Inflammatory macrophage (primary cell): ENCODE results near the gene PRDM7.
A peak's percentile ranks its signal among the peaks of the same experiment; 100 is the strongest.
"Not testable (repeated sequence)": the region's sequence is repeated elsewhere in the genome, so short reads cannot be mapped to it uniquely, and the experiment has no call there.

Experiments
- DNase-seq, 2 donors: peaks; one replicate each; pipeline ENCODE4 v3.0.0-alpha.2; 2020 to 2022

Gene PRDM7

GRCh38 chr16:90011508-90011819 lies 65.7 kb downstream of the PRDM7 start:
- no peak for DNase-seq

- DNase-seq = no peak
Observed at GRCh38 chr16:90010676-90011507, 66.2 kb downstream of the PRDM7 start.

DNA sequence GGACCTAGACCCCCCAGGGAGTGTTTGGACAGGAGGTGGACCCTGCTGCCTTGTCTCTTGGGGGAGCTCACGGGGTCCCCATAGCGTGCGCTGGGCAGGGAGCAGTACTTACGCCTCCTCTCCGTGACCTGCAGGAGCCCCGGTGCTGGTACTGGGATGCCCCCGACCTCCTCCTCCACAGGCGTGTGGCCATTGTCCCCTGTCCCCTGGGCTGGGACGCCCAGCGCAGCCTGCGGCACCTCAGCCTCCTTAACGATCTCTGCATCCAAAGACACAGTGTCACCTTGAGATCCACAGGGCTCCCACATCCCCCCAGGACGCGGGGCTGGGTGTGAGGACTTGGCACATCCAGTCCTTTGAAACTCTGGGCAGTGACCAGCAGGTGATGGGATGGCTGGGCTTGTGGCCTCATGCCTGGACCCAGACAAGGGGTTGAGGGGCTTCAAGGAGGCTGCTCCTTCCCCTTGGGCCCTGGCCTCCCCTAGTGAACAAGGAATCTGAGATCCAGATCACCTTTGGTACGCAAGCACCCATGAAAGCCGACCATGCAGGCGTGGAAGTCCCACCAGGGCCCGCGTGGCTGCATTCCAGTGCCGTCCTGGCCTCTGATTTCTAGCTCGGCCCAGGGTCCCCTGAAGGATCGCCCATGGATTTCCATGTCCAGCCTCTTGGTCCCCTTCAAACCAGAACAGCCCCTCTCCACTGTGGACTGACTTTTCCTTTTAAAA lies 67.8 kb downstream of the PRDM7 start:
- DNase-seq = no peak

- DNase-seq = peak in 1 of 2 donors; percentile 64
Observed at GRCh38 chr16:90008708-90009145, 68.4 kb downstream of the PRDM7 start.

GRCh38 chr16:90007635-90008234 lies 69.4 kb downstream of the PRDM7 start:
- not testable (repeated sequence) for DNase-seq

DNA sequence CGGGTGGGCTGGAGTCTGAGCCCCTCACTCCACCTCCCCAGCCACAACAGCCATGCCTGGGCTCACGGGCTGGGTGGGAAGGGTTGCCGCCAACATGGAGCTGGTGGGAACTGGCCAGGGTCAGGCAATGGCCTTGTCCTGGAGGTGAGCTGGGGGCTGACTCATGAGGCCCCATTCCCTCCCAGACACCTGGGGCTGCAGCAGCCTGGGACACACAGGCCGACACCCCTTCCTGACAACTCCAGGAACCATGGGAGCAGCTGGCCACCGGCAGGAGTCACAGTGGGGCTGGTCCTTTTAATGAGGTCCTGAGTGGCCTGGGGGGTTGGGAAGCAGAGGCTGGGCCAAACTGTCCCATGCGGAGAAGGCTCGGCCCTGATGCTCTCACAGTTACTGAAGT lies 70.1 kb downstream of the PRDM7 start:
- DNase-seq = no peak
